HG03097 (cell line): Measurements from ENCODE around the gene TCEANC.

Experiments used
- ATAC-seq: cut with Tn5 transposase; IDR thresholded peaks from one replicate; pipeline ENCODE4 v1.9.1; 2021; ENCODE audit not compliant: unreplicated experiment, low FRiP score

TCEANC gene

GRCh38 chrX:13689741-13690211 lies 36.8 kb downstream of the TCEANC start:
- no peak for ATAC-seq

GRCh38 chrX:13690836-13691235 lies 37.9 kb downstream of the TCEANC start:
- ATAC-seq, result no peak

GRCh38 chrX:13691841-13692371 lies 39.0 kb downstream of the TCEANC start:
- ATAC-seq, result no peak

GRCh38 chrX:13692771-13693231 lies 39.9 kb downstream of the TCEANC start:
- ATAC-seq, result no peak

GRCh38 chrX:13693341-13693961 lies 40.5 kb downstream of the TCEANC start:
- no peak for ATAC-seq

- no peak for ATAC-seq
Observed at GRCh38 chrX:13694359-13694758, 41.4 kb downstream of the TCEANC start.

- no peak for ATAC-seq
Observed at GRCh38 chrX:13694983-13695382, 42.0 kb downstream of the TCEANC start.

GRCh38 chrX:13695601-13696115 lies 42.7 kb downstream of the TCEANC start:
- no peak for ATAC-seq

GRCh38 chrX:13697455-13697854 lies 44.5 kb downstream of the TCEANC start:
- peak; percentile 38 for ATAC-seq

- ATAC-seq, result no peak
Observed at GRCh38 chrX:13697976-13698375, 45.0 kb downstream of the TCEANC start.

GRCh38 chrX:13698432-13698831 lies 45.5 kb downstream of the TCEANC start:
- ATAC-seq, result no peak

- no peak for ATAC-seq
Observed at GRCh38 chrX:13699183-13699826, 46.4 kb downstream of the TCEANC start.

GRCh38 chrX:13700380-13700779 lies 47.4 kb downstream of the TCEANC start:
- ATAC-seq, result no peak

- ATAC-seq, result no peak
Observed at GRCh38 chrX:13702111-13702789, 49.3 kb downstream of the TCEANC start.

GRCh38 chrX:13703135-13703534 lies 50.2 kb downstream of the TCEANC start:
- no peak for ATAC-seq

GRCh38 chrX:13703589-13703988 lies 50.6 kb downstream of the TCEANC start:
- ATAC-seq, result no peak

GRCh38 chrX:13711141-13711540 lies 58.2 kb downstream of the TCEANC start:
- ATAC-seq, result no peak
